Stomach (tissue), 4 donors: ENCODE results near the gene PYGM.

ENCODE experiments used
- CTCF ChIP-seq, 7 experiments: fragments of 450-650 bp in 4 of 7; fragments of 200-600 bp in 3 of 7; sonication (generic) in 3 of 7; IDR thresholded peaks; one replicate each; pipeline ENCODE4 v1.5.1; 2016 to 2019; ENCODE audit warnings: antibody characterized with exemption in 7 of 7, control low read depth in 2 of 7, mild to moderate bottlenecking in 1 of 7
- POLR2A ChIP-seq, 4 donors: fragments of 450-650 bp; IDR thresholded peaks; one replicate each; pipeline ENCODE4 v1.6.1; 2016; ENCODE audit warnings: antibody characterized with exemption in 4 of 4, control low read depth in 2 of 4, mild to moderate bottlenecking in 1 of 4, moderate library complexity in 1 of 4
- POLR2AphosphoS5 ChIP-seq, 3 donors: sonication (generic); formaldehyde crosslinking; IDR thresholded peaks; one replicate each; pipeline ENCODE4 v1.6.1; 2016; ENCODE audit warnings: antibody characterized with exemption in 3 of 3

DNA sequence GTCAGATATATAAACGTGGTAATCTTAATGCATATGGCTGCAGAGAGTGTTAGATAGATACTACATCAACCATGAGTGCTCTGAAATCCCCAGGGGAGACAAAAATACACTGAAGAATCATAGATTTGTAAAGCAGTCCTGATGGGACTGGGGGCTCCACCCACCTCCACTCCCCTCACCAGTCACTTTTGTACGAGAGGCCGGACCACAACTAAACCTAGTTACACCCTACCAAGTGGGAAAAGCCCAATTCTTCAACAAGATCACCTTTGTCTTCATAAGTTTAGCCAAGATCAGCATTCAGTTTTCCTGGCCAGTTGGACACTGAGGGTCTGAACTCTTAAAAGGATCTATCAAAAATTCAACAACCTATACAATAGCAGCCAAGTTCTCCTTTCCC is 17.1 kb upstream of the PYGM start:
- TF ChIP-seq POLR2AphosphoS5 (IDR thresholded peaks at IDR 0.05) (no peak), CTCF (IDR thresholded peaks at IDR 0.05) (no peak), POLR2A (IDR thresholded peaks at IDR 0.05) (no peak)
